Activated CD8-positive, alpha-beta memory T cell treated with anti-CD3 and anti-CD28 coated beads, Interleukin-2, amount 10 ng/mL, durations not matched to agents 7 days and 5 days (primary cell): Measurements from ENCODE around the gene RPTOR. TPM values are rescaled to one million over a fixed set of nuclear protein-coding genes. Genes with fewer than 3 reads are reported as not detected.

Experiments
- ATAC-seq: fragments of 150-1000 bp; cut with Tn5 transposase; one replicate; pipeline ENCODE4 v1.10.0; 2021; ENCODE audit warnings: moderate library complexity
- CTCF ChIA-PET: fragments of 350-600 bp; sonication (Branson Sonifier 250); formaldehyde crosslinking; loops from one replicate; lab custom pipeline; 2021; ENCODE audit warnings: antibody characterized with exemption; lab: Charles Lee
- DNase-seq: peaks from one replicate; pipeline ENCODE4 v3.0.0-alpha.2; 2020
- H3K27ac Mint-ChIP-seq: one replicate; pipeline ENCODE4 v1.8.0; 2021; ENCODE audit warnings: mild to moderate bottlenecking, mixed read lengths
- H3K27me3 Mint-ChIP-seq: one replicate; pipeline ENCODE4 v1.8.0; 2021; ENCODE audit warnings: mixed read lengths
- H3K36me3 Mint-ChIP-seq: one replicate; pipeline ENCODE4 v1.8.0; 2021; ENCODE audit warnings: mild to moderate bottlenecking, mixed read lengths
- H3K4me1 Mint-ChIP-seq: one replicate; pipeline ENCODE4 v1.8.0; 2021; ENCODE audit warnings: mixed read lengths
- H3K4me3 Mint-ChIP-seq: one replicate; pipeline ENCODE4 v1.8.0; 2021; ENCODE audit warnings: mild to moderate bottlenecking, moderate library complexity, mixed read lengths
- H3K9me3 Mint-ChIP-seq: one replicate; pipeline ENCODE4 v1.8.0; 2022; ENCODE audit warnings: low read depth, mixed read lengths
- total RNA-seq, 2 experiments: library from RNA; stranded (reverse); gene quantifications; one replicate each; pipeline ENCODE4 v1.2.3, GENCODE V29; 2021

The RPTOR gene
- total RNA-seq, 2 experiments from 2014 or later, result 60.4 to 87.0 TPM

DNA sequence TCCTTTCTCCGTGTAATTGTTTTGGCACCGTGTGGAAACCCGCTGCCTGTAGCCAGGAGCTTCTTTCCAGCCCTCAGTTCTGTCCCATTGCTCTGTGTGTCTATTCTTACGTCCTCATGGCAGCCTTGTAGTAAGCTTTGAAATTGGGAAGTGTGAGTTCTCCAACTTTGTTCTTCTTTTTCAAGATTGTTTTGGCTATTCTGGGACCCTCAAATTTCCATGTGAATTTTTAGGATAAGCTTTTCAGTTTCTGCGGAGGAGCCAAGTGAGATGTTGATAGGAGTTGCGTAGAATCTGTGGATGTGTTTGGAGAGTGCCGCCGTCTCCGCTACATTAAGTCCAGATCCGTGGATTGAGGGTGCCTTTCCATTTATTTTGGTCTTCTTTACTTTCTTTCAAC lies 462.3 kb downstream of the RPTOR start:
- DNase-seq (no peak), ATAC-seq (no peak)
- Mint-ChIP-seq H3K4me3 (no peak overlapping the region), H3K27me3 (peaks cover 42% of the 10 kb centered on the region), H3K9me3 (peaks cover 3% of the 10 kb centered on the region), H3K27ac (no peak overlapping the region), H3K36me3 (peaks cover 3% of the 10 kb centered on the region), H3K4me1 (peaks cover 17% of the 10 kb centered on the region)
- CTCF ChIA-PET, result interaction anchor here (0.8 to 2.4 kb wide), 4 partner anchors 11 to 95 kb away, joined by 4 to 9 read pairs (median 5); no protein-coding TSS in a partner anchor

DNA sequence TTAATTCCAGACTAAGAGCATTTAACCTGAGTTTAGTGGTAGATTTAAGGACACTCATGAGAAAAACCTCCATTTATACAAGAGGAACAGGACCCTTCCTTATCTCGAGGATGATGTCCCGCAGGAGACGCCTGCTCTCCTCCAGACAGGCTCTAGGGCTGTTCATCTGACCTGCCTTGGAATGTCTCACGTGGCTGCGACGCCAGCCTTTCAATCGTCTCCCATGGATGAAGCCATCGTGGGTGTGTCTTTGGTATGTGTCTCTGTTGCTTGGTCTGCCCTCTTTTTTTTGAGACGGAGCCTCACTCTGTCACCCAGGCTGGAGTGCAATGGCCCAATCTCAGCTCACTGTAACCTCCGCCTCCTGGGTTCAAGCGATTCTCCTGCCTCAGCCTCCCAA lies 463.5 kb downstream of the RPTOR start:
- H3K27me3 Mint-ChIP-seq, result peaks cover 32% of the 10 kb centered on the region
- CTCF ChIA-PET, result interaction anchor here (1.8 to 2.4 kb wide), 3 partner anchors 10 to 94 kb away, joined by 5 to 9 read pairs (median 5); no protein-coding TSS in a partner anchor
- H3K27ac Mint-ChIP-seq, result no peak overlapping the region
- no peak for DNase-seq
- peaks cover 3% of the 10 kb centered on the region for H3K9me3 Mint-ChIP-seq
- H3K4me1 Mint-ChIP-seq, result peaks cover 15% of the 10 kb centered on the region
- peaks cover 3% of the 10 kb centered on the region for H3K36me3 Mint-ChIP-seq
- no peak for ATAC-seq
- no peak overlapping the region for H3K4me3 Mint-ChIP-seq

DNA sequence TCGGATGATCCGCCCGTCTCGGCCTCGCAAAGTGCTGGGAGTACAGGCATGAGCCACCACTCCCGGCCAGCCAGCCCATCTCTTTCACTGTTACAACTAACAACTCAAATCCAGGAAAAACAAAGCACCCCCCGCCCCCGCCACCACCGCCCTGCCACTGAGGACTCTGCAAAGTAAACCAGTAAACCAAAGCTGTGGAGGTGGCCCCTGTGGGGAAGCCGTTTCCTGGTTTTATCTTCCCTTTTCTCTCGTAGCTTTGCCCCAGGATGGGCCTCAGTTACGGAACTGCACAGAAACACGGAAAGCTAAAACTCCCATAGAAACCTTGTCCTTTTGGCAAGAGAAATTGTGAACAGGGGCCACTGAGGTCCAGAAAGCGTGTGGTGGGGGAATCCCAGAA lies 464.5 kb downstream of the RPTOR start:
- no peak overlapping the region for H3K27ac Mint-ChIP-seq
- CTCF ChIA-PET, result no interaction called here
- peaks cover 10% of the 10 kb centered on the region for H3K4me1 Mint-ChIP-seq
- ATAC-seq (no peak), DNase-seq (no peak)
- H3K36me3 Mint-ChIP-seq, result peaks cover 3% of the 10 kb centered on the region
- H3K9me3 Mint-ChIP-seq, result peaks cover 3% of the 10 kb centered on the region
- peaks cover 25% of the 10 kb centered on the region for H3K27me3 Mint-ChIP-seq
- H3K4me3 Mint-ChIP-seq, result no peak overlapping the region

DNA sequence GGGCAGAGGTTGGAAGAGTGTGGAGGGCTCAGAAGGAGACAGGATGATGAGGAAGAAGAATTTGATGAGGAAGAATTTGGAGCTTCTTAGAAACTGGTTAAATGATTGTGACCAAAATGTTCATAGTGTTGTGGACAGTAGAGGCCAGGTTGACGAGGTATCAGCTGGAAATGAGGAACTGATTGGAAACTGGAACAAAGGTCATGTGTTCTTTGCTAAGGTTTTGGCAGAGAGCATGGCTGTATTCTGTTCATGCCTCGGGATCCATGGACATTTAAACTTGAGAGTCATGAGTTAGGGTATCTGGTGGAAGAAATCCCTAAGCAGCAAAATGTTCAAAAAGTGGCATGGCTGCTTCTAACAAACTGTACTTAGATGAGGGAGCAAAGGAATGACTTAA lies 466.3 kb downstream of the RPTOR start:
- peaks cover 17% of the 10 kb centered on the region for H3K27me3 Mint-ChIP-seq
- H3K4me3 Mint-ChIP-seq, result no peak overlapping the region
- H3K9me3 Mint-ChIP-seq, result peaks cover 6% of the 10 kb centered on the region
- H3K4me1 Mint-ChIP-seq, result peaks cover 3% of the 10 kb centered on the region
- H3K36me3 Mint-ChIP-seq, result peaks cover 6% of the 10 kb centered on the region
- DNase-seq (no peak), ATAC-seq (no peak)
- CTCF ChIA-PET, result no interaction called here
- no peak overlapping the region for H3K27ac Mint-ChIP-seq

DNA sequence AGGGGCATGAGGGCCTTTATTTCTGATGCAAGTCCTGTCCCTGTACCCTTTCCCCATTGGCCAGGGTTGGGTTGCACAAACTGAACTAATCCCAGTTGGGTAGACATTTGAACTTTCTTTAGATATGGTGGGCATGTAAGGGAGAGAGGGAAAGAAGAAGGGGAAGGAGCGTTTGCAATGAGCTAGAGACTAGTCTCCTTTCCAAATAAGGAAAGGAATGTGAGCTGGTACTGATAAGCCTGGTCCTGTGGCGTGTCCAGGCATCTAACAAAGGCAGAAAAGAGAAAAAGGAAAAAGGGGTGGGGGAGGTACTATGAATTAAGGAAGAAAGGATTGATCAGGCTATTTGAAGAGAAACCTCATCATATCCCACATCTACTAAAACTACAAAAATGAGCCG lies 467.3 kb downstream of the RPTOR start:
- no peak for ATAC-seq
- Mint-ChIP-seq H3K36me3 (peaks cover 14% of the 10 kb centered on the region), H3K9me3 (peaks cover 6% of the 10 kb centered on the region), H3K4me1 (peaks cover 9% of the 10 kb centered on the region), H3K27me3 (peaks cover 9% of the 10 kb centered on the region), H3K27ac (no peak overlapping the region), H3K4me3 (no peak overlapping the region)
- no peak for DNase-seq
- CTCF ChIA-PET, result interaction anchor here (0.6 kb wide), 1 partner anchor 50 kb away, joined by 3 read pairs; no protein-coding TSS in a partner anchor

DNA sequence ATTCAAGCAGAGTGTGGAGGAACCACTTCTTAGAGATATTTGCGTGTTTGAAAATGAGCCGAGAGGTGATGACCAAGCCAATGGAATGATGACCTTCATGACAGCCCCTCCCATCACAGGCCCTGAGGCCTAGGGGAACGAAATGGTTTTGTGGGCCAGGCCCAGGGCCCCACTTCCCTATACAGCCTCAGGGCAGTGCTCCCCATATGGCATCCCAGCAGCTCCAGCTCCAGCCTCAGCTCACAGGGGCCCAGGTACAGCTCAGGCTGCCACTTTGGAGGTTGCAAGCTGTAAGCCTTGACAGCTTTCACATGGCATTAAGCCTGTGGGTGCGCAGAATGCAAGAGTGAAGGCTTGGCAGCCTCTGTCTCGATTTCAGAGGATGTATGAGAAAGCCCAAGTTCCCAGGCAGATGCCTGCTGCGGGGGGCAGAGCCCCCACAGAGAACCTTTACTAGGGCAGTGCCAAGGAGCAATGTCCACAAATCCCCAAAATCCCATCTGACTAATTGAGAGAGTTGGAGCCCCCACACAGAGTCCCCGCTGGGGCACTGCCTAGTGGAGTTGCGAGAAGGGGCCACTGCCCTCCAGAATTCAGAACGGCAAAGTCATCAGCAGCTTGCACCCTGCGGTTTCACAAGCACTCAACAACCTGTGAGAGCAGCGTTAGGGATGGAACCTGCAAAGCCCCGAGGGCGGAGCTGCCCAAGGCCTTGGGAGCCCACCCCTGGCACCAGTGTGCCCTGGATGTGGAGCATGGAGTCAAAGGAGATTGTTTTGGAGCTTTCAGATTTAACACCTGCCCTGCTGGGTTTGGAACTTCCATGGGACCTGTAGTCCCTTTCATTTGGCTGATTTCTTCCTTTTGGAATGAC lies 468.2 kb downstream of the RPTOR start:
- peaks cover 3% of the 10 kb centered on the region for H3K27me3 Mint-ChIP-seq
- no peak overlapping the region for H3K4me3 Mint-ChIP-seq
- H3K9me3 Mint-ChIP-seq, result peaks cover 6% of the 10 kb centered on the region
- CTCF ChIA-PET, result no interaction called here
- peaks cover 14% of the 10 kb centered on the region for H3K36me3 Mint-ChIP-seq
- peaks cover 16% of the 10 kb centered on the region for H3K4me1 Mint-ChIP-seq
- no peak for ATAC-seq
- no peak for DNase-seq
- no peak overlapping the region for H3K27ac Mint-ChIP-seq

DNA sequence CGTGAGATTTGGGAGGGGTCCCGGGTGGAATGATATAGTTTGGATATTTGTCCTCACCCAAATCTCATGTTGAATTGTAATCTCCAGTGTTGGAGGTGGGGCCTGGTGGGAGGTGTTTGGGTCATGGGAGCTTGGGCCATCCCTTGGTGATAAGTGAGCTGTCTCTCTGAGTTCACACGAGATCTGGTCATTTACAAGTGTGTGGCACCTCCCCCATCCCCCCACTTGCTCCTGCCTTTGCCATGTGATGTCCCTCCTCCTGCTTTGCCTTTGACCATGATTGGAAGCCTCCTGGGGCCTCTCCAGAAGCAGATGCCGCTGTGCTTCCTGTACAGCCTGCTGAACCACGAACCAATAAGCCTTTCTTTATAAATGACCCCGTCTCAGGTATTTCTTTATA lies 469.0 kb downstream of the RPTOR start:
- ATAC-seq, result no peak
- no peak overlapping the region for H3K4me3 Mint-ChIP-seq
- H3K9me3 Mint-ChIP-seq, result peaks cover 6% of the 10 kb centered on the region
- H3K27me3 Mint-ChIP-seq, result peaks cover 3% of the 10 kb centered on the region
- peaks cover 24% of the 10 kb centered on the region for H3K4me1 Mint-ChIP-seq
- CTCF ChIA-PET, result no interaction called here
- H3K27ac Mint-ChIP-seq, result no peak overlapping the region
- peaks cover 14% of the 10 kb centered on the region for H3K36me3 Mint-ChIP-seq
- no peak for DNase-seq

DNA sequence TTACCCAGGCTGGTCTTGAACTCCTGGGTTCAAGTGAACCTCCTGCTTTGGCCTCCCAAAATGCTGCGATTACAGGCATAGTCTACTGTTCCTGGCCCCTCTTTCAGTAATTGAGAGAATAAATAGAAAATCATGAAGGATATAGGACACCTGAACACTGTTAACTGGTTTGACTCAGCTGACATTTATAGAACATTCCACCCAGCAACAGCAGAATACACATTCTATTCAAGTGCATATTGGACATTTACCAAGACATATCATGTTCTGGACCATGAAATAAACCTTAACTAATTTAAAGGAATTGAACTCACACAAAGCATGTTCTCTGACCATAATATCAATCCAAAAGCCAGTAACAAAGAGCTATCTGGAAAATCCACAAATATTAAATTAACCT lies 470.5 kb downstream of the RPTOR start:
- Mint-ChIP-seq H3K27ac (no peak overlapping the region), H3K27me3 (peaks cover 3% of the 10 kb centered on the region), H3K36me3 (peaks cover 14% of the 10 kb centered on the region), H3K9me3 (peaks cover 6% of the 10 kb centered on the region), H3K4me3 (no peak overlapping the region), H3K4me1 (peaks cover 33% of the 10 kb centered on the region)
- CTCF ChIA-PET, result interaction anchor here (1.2 to 2.3 kb wide), 4 partner anchors 9 to 588 kb away, joined by 3 to 8 read pairs (median 4); no protein-coding TSS in a partner anchor
- DNase-seq (no peak), ATAC-seq (no peak)

Other genes starting within 250 kb of the RPTOR start
- 10 to 100 TPM; 15.1 to 18.4 TPM for gene ENDOV, start 129.7 kb upstream of the RPTOR start, total RNA-seq
- 1 to 10 TPM; 8.0 to 9.3 TPM for gene NPTX1, start 68.2 kb upstream of the RPTOR start, total RNA-seq